Measurements from ENCODE around the gene ATG9A.

Gene ATG9A

DNA sequence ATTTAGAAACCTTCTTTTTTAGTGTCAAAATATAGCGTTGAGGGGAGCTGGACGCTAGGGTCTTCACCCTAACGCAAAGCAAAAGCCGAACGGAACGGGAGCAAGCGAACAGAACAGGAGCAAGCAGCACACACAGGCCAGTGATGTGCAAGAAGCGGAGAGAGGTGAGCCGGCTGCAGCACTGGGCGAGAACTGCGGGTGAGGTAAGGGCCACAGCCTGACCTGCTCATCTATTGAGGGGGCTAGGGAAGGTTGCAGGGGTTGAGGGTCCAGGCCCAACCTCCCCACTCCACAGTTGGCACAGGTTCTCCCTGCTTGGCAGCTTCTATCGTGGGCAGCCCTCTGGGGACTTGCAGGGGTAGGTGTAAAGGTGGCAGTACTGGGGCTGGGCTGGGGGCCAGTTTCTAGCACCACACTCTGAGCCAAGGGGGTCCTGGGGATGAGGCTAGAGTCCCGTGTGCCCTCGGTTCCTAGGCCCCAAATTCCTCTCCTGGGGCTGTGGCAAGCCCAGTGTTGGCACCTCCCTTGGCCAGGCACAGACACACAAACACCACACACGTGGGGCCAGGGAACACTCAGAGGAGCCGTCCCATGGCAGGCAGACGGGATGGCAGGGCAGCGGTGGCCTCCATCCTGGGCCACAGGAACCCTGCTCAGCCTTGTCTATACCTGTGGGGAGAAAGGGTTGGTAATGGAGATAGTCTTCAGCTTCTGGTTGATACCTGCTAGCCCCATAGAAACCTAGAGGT lies 9.5 kb downstream of the ATG9A start:
- DNase-seq = no peak

DNA sequence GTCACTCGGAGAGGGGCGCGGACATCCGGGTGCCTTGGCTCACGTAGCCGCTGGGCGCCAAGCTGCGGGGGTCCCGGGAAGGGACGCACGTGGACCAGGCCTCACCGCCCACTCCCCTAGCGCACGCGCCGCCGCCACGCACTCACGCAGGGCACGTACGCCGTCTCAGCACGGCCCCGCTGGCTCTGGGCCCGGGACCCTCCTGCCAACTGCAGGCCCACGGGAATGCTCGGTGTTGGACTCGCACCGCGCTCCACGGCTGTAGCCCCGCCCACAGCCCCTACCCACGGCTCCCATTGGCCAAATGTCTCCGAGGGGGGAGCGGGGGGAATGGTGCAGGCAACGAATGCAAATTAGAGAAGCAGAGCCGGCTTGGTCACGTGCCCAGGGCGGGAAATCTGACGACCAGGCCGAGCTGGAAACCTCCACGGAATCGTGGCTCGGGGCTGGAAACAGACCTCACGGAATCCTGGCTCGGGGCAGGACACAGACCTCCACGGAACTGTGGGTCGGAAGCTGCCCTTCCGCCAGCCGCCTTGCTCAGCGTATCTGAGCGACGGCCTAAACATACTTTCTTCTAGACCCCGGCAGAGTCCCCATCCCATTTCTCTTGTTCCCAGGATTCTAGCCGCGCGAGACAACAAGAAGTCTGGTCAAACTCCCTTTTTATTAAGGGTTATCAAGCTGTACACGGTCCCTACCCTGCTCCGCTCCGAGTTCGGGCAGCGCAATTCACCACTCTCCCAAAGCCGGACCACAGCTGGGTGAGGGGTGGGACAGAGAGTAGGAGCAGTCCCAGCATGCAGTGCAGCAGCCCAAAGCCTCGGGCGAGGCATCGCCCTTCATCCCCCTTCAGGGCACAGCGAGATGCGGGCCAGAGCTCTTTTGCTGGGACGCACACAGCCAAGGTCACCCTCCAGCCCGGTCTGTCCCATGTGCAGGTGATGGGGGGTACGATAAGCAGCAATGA lies 10.4 kb downstream of the ATG9A start, which contains the start of gene ABCB6:
Gene ABCB6 (minus strand): TSS at position 227 of the 970 bp plus-strand sequence. CDS start 285 bp downstream, outside the sequence.
- DNase-seq = peak; percentile 88

DNA sequence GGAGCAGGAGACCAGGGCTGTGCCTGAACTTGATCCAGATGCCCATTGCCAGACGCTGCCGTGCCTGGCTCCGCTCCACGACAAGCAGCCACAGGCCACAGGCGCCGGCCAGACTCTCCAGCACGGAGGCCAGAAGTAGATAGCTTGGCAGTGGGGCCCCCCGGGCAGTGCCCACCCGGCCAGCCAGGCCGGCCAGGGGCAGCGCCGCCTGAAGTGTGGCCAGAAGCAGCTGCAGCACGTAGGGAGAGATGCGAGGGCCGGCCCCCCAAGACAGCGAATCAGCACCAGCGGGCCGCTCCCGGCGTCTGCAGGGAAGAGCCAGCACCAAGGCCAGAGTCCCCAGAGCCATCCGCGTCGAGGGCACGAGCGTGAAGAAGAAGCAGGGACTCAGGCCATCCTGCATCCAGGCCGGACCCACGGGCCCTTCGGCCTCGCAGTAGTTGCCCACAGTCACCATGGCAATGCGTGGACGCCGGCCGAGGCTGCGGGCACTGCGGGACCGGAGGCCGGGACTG lies 11.2 kb downstream of the ATG9A start:
- DNase-seq = no peak

DNA sequence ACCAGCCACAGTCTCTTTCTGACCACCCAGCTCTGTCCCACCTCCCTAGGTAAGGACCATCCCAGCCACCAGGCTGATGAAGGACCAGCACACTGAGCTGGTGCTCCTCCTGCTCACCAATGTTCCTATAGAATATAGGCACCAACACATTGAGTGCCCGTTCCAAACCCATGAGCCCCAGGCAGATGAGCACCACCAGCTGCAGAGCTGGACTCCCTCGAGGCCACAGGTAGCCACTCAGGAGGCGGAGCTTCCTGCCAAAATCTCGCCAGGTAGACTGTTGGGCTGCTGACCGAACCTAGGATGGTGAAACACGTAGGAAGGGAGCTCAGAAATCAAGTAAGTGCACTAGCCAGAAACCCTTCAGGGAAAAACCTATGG lies 12.9 kb downstream of the ATG9A start:
- no peak for DNase-seq

DNA sequence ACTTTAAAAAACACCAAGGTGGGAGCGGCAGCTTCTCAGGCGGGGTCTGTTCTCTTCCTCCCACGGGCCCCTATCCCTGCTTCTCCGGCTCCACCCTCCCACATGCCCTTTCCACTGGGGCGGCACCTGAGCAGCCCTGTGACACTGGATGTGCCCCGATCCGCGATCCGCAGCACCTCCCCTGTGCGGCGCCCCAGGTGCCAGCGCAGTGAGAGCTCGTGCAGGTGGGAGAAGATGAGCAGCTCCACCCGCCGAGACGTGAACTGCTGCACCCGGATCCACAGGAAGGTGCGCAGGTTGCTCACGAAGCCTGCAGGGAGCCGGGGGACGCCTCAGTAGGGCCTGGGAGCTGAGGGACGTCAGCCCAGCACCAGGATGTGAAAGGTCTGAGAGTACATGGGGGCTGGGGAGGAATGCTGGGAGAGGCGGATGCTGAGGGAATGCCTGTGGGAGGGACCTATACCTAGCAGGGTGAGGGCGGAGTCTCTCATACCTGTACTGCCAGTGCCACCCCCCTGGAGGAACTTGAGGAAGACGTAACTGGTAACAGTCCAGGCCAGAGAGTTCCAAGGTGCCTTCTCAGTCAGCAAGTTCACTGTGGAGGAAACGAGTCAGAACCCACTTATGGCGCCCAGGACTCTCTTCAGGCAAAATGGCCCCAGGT lies 13.4 kb downstream of the ATG9A start:
- no peak for DNase-seq

DNA sequence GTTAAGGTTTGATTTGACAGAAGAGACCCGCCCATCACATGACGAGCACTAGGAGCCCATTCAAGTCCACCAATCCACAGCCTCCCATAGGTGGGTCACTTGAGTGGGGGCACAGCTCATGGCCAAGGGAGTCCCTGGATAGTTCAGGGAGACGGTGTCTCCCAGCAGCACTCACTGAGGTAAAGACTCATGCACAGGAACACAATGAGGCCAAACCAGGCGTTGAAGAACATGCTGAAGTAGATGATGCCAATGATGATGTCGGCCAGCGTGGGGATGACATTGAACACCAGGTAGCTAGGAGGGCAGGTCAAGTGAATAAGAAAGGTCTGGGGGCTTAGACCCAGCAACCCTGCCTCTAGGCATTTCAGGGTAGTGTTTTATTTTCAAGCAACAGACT lies 14.7 kb downstream of the ATG9A start:
- DNase-seq = no peak

DNA sequence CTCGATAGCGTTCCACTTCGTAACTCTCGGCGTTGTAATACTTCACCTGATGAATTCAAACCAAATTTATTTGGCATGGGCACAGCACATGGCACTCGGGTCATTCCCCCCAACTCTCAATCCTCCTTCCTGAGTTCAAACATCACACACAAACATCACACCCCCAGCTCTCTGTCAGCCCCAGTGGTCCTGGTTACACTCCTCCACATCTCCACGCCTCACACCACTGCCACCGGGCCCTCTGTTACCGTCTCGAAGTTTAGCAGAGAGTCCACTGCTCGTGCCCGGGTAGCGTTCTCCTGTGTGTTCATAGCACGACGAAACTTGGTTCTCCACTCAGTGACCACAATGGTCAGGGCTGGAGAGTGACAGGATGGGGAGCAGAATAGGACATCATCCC lies 15.3 kb downstream of the ATG9A start:
- DNase-seq = no peak

DNA sequence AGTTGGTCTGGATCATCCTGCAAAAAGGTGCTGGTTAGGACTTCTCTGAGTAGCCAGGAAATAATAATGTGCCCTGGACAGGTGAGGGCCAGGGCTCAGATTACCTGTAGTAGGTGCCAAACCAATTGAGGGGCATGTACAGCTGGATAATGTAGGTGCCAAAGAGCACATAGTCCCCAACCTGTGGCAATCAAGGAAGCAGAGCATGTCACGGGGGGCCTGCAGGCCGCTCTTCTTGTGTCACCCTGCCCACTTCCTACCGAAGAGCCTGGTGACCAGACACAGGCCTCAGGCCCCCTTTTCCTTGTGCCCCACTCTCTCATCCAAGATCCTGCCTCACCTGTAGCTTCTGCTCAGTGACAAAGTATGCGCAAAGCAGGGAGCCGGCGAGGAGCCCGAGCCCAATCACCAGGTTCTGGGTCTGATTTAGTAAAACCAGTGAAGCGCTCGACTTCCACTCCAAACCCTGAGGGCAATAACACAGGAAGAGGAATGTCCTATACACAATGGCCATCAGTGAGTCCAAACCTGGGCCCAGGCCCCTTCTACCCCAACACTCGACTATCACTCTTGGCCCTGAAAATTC lies 15.9 kb downstream of the ATG9A start:
- no peak for DNase-seq

DNA sequence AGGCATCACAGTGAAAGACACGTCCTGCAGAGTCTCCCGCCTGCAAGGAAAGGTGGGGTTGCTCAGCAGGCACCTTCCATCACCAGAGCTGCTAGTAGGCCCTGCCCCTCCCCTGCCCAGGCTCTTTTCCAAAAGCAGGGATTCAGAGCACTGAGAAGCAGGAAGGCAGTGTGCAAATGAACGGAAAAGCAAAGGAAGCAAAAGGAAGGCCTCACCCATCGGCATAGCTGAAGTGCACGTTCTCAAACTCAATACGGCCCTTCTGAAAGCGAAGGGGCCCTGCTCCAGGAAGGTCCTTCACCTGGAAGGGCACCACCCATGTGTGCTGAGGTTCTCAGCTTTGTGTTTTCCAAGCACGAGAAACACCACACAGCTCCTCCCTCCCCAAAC lies 16.4 kb downstream of the ATG9A start:
- no peak for DNase-seq

DNA sequence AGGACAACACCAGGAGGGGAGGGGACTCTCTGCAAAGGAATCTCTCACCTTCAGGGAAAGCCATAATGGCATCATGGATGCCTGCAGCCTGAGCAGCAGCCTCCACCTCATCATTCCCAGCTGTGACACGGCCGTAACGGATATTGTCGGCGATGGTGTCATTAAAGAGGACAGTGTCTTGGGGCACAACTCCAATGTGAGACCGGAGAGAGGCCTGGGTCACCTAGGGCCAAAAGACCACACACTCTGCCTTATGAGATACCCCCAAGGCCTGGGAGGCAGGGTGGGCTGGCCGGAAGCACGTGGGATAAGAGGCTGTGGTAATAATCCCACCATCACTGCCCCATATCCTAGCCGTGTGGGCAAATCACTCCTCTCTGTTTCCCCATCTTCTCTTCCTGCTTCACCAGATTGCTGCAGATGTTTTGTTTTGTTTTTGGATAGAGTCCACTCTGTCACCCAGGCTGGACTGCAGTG lies 18.5 kb downstream of the ATG9A start:
- no peak for DNase-seq

DNA sequence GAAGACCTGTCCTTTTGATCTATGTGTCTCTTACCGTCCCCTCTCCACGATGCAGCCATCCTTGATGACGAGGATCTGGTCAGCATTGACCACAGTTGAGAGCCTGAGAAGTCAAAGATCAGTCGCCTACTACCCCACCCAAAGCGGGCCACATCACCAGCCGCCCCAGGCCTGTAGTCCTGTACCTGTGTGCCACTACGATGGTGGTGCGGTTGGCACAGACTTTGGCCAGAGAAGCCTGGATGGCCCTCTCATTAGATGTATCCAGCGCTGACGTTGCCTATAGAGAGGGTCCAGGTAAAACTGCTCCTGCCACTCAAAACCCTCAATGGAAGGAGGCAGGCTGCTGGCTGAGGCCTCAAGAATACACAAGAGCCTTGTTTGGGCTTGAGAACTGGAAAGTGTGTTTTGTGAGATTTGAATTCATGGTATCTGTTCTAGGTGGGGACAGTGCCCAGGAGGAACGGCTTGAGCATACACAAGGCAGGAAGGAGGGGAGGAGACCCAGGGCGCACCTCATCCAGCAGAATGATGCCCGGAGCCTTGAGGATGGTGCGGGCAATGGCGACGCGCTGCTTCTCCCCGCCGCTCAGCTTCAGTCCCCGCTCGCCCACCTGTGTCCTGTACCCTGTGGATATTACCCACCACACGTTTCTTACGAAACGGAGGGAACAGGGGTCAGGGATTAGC lies 19.1 kb downstream of the ATG9A start:
- no peak for DNase-seq

DNA sequence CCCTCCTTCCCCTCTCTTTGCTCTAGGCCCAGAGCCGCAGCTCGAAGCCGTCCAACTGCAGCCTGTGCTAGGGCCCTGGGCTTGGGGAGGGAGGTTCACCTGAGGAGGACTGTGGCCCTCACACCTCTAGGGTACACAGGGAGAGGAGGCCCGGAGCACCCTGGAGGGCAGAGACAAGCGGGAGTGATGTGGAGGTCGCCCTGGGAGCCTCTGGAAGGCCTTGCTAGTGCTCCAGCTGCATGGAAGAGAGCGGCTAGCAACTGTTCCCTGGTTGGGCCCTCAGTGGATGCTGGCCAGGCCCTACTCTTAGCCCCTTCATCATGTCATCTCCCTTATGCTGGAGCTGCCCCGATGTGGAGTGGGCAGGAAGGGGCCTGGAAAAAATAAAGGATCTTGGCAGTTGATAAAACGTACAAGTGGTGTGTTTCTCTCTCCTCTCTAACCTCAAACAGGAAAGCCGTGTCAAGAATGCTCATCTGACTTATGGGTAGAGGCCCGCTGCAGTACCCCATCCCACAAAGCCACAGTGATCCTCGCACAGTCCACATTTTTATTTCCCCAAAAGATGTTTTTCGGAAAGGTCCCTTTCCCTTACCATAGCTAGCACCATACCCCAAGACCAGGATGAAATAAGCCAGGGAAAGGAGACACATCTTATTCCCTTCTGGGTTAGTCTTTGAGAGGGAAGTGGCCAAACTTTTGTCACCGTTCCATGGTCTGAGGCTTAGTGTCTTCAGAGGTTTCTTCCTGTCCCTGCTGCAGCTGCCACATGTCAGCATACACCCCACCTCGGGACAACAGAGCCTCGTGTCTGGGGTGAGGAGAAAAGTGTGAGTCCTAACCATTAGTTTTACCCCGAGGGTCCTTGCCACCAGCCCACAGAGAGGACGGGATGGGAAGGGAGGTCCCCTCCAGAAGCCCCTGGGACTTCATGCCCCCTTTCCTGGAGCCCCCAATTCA lies 19.9 kb downstream of the ATG9A start:
- DNase-seq = no peak

DNA sequence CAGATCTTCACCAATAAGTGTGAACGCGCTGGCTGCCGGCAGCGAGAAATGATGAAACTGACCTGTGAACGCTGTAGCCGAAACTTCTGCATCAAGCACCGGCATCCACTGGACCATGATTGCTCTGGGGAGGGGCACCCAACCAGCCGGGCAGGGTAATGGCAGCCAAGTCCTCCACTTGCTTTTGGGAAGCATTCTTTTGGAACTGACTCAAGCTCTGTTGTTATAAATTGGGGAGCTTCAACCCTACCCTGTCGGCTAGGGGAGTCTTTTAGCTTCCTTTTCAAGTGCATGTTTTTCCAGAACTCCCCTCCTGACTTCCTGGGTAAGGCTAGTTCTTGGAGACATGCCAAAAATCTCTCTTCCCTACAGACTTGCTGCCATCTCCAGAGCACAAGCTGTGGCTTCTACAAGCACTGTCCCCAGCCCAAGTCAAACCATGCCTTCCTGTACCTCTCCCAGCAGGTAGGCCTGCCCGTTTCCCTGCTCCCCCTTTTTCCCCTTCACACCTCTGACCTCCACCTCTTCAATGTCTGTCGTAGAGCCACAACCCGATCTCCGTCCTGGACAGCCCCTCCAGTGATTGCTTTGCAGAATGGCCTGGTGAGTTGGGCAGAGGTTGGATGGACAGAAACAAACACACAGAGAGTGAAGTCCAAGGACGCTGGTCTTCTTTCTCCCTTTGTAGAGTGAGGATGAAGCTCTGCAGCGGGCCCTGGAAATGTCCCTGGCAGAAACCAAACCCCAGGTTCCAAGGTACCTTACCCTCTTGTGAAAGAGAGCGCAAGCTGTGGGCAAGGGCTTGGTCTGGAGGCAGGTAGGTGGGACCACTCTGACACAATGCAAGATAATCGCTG lies 21.3 kb downstream of the ATG9A start:
- DNase-seq = no peak

DNA sequence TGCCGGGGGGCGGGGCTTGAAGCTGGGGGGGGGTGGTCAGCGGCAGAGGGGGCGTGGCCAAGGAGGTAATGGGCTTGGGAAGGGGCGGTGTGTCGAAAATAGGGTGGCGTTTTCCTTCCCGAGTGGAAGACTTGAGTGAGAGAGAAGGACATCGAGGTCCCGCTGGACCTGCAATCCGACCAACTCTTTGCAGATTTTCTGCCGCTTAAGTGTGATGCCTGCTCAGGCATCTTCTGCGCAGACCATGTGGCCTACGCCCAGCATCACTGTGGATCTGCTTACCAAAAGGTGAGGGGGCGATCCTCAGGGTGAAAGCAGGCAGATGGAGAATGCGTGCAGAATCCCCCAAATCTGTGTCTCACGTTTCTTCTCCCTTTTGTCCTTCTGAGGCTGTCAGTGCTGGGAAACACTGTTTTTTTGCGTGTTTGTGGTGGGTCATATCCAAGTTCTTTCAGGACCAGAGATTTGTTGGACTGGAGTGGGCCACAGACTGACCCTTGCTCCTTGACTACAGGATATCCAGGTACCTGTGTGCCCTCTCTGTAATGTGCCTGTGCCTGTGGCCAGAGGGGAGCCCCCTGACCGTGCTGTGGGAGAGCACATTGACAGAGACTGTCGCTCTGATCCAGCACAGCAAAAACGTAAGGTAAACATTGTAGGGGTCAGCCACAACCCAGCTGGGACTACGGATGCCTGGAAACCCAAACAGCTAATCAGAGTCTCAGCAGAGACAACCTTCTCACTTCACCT lies 22.1 kb downstream of the ATG9A start:
- DNase-seq = no peak

DNA sequence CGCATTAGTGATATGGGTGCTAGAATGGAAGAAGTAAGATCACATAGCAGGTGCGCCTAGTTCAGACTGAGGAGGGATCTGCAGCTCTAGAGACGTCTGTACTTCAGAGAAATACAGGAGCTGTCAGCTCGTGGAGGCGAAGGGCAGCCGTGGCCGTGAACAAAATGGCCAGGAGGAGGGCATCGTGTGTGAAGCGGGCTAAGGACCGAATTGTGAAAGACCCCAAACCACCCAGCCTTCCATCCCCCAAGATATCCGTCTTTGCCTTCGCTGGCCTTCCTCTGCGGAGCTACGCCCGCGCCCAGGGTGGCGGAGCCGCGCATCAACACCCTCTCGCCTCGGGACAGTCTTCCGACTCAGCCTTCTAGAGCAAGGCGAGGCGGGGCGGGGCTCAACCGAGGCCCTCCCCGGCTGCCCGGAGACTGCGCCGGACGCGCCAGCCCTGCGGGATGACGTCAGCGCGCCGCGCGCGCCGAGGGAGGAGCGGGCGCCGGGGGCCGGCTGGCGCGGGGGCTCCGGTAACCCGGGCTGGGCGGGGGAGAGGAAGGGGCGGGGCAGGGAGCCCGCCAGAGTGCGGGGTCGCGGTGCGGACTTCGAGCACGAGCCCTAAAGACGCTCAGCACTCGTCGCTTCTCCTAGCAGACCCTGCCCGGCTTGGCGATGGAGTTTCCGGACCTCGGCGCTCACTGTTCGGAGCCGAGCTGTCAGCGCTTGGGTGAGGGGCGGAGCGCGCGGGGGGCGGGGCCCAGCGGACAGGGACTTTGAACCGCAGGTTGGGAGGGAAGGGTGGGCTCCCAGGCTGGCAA lies 22.9 kb downstream of the ATG9A start, which contains the start of gene ZFAND2B:
Gene ZFAND2B (plus strand): TSS at position 455 of the 806 bp plus-strand sequence. CDS start 206 bp downstream, at position 661.
- DNase-seq = peak; percentile 97

DNA sequence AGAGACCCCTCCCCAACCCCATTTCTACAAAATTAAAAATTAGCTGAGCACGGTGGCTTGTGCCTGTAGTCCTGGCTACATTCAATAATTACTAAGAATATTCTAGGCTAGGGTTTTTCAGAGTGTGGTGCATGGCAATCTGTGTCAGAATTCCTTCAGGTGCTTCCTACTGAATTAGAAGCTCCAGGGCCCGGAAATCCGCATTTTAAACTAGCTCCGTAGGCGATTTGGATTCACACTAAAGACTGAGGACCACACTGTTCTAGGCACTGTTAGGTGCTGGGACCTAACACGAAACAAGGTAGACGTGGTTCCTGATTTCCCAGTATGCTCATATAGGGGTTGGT lies 23.5 kb downstream of the ATG9A start:
- no peak for DNase-seq

DNA sequence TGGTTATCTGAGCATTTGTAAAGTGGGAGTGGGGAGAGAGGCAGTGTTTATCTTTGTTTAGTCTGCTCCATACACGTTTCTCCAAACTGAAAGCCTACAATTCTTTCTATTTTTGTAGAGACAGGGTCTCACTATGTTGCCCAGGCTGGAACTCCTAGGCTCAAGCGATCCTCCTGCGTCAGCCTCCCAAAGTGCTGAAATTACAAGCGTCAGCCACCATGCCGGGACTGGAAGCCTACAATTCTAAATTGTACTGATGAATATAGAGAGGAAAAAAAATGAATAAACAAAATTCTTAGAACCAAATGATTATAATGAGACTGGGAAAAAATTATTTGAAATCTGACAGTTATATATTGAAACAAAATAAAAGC lies 24.3 kb downstream of the ATG9A start:
- DNase-seq = no peak
